Measurements from ENCODE around the gene STX5. TPM values are rescaled to one million over a fixed set of nuclear protein-coding genes. Genes with fewer than 3 reads are reported as not detected.
"Not testable (repeated sequence)": the region's sequence is repeated elsewhere in the genome, so short reads cannot be mapped to it uniquely, and the experiment has no call there.

STX5 gene
- 14.7 and 15.9 TPM in 2 replicates for total RNA-seq (2014; rRNA removed; shearing (Covaris generic))
- 7.6 and 16.4 TPM in 2 replicates for polyA plus RNA-seq (2014; cell fraction: nucleus; rRNA removed)

- peak; percentile 95 for DNase-seq (ENCODE audit: extremely low read depth, low read depth)
Measured at GRCh38 chr11:62831520-62832335, at the start of gene STX5. TSS of gene STX5 (minus strand) at chr11:62832051. CDS start at chr11:62831243, 808 bp downstream.

- peak; percentile 76 for DNase-seq (ENCODE audit: extremely low read depth, low read depth)
Measured at GRCh38 chr11:62880803-62881578, 49.1 kb upstream of the STX5 start, which contains the start of gene SLC3A2. TSS of gene SLC3A2 (plus strand) at chr11:62880896. CDS start at chr11:62881024, 128 bp downstream.

- no peak for DNase-seq (ENCODE audit: extremely low read depth, low read depth)
Measured at GRCh38 chr11:62880231-62880802, 48.5 kb upstream of the STX5 start.

- DNase-seq (ENCODE audit: extremely low read depth, low read depth), result no peak
Measured at GRCh38 chr11:62879235-62879978, 47.6 kb upstream of the STX5 start.

- no peak for DNase-seq (ENCODE audit: extremely low read depth, low read depth)
Measured at GRCh38 chr11:62876712-62877111, 44.9 kb upstream of the STX5 start.

- no peak for DNase-seq (ENCODE audit: extremely low read depth, low read depth)
Measured at GRCh38 chr11:62875698-62876478, 44.0 kb upstream of the STX5 start.

- DNase-seq (ENCODE audit: extremely low read depth, low read depth), result no peak
Measured at GRCh38 chr11:62874851-62875250, 43.0 kb upstream of the STX5 start.

GRCh38 chr11:62865635-62866034, 33.8 kb upstream of the STX5 start:
- DNase-seq (ENCODE audit: extremely low read depth, low read depth), result no peak

GRCh38 chr11:62863687-62864335, 32.0 kb upstream of the STX5 start:
- DNase-seq (ENCODE audit: extremely low read depth, low read depth), result no peak

GRCh38 chr11:62861564-62862192, 29.8 kb upstream of the STX5 start:
- DNase-seq (ENCODE audit: extremely low read depth, low read depth), result not testable (repeated sequence)

- DNase-seq (ENCODE audit: extremely low read depth, low read depth), result no peak
Measured at GRCh38 chr11:62860835-62861563, 29.1 kb upstream of the STX5 start.

- DNase-seq (ENCODE audit: extremely low read depth, low read depth), result not testable (repeated sequence)
Measured at GRCh38 chr11:62859281-62859703, 27.4 kb upstream of the STX5 start.

- no peak for DNase-seq (ENCODE audit: extremely low read depth, low read depth)
Measured at GRCh38 chr11:62858201-62858600, 26.4 kb upstream of the STX5 start.

- no peak for DNase-seq (ENCODE audit: extremely low read depth, low read depth)
Measured at GRCh38 chr11:62857541-62857982, 25.7 kb upstream of the STX5 start.

GRCh38 chr11:62856333-62856895, 24.6 kb upstream of the STX5 start:
- DNase-seq (ENCODE audit: extremely low read depth, low read depth), result no peak

GRCh38 chr11:62855571-62856332, 23.9 kb upstream of the STX5 start:
- DNase-seq (ENCODE audit: extremely low read depth, low read depth), result peak; percentile 96
